Activated naive CD4-positive, alpha-beta T cell treated with anti-CD3 and anti-CD28 coated beads, Interleukin-2, amount 50 U/mL, for 24 hours (primary cell): Measurements from ENCODE around the gene DOCK4.

Source experiments
- H3K27ac Mint-ChIP-seq: one replicate; pipeline ENCODE4 v1.8.0; 2021; ENCODE audit warnings: mild to moderate bottlenecking, mixed read lengths
- H3K27me3 Mint-ChIP-seq: one replicate; pipeline ENCODE4 v1.8.0; 2021; ENCODE audit warnings: mixed read lengths
- H3K36me3 Mint-ChIP-seq: one replicate; pipeline ENCODE4 v1.8.0; 2021; ENCODE audit warnings: mixed read lengths
- H3K4me1 Mint-ChIP-seq: one replicate; pipeline ENCODE4 v1.8.0; 2021; ENCODE audit warnings: mixed read lengths
- H3K4me3 Mint-ChIP-seq: one replicate; pipeline ENCODE4 v1.8.0; 2021; ENCODE audit warnings: mild to moderate bottlenecking, mixed read lengths
- H3K9me3 Mint-ChIP-seq: one replicate; pipeline ENCODE4 v1.8.0; 2021; ENCODE audit warnings: mixed read lengths

Gene DOCK4

GRCh38 chr7:112226701-112227276 lies 20.6 kb upstream of the DOCK4 start:
- H3K9me3 Mint-ChIP-seq: peaks cover 5% of the 10 kb centered on the region

GRCh38 chr7:112225006-112225405 lies 18.8 kb upstream of the DOCK4 start:
- H3K9me3 Mint-ChIP-seq: peaks cover 5% of the 10 kb centered on the region
- no peak overlapping the region for H3K27ac Mint-ChIP-seq
- H3K4me1 Mint-ChIP-seq: peaks cover 58% of the 10 kb centered on the region
- no peaks in the 10 kb centered on the region for H3K27me3 Mint-ChIP-seq
- H3K4me3 Mint-ChIP-seq: no peak overlapping the region
- peaks cover 22% of the 10 kb centered on the region for H3K36me3 Mint-ChIP-seq

More at GRCh38 chr7:112226701-112227276, 20.6 kb upstream of the DOCK4 start:
- H3K36me3 Mint-ChIP-seq: peaks cover 21% of the 10 kb centered on the region
- H3K27ac Mint-ChIP-seq: no peak overlapping the region
- no peaks in the 10 kb centered on the region for H3K27me3 Mint-ChIP-seq
- no peak overlapping the region for H3K4me3 Mint-ChIP-seq
- peaks cover 62% of the 10 kb centered on the region for H3K4me1 Mint-ChIP-seq

GRCh38 chr7:112224186-112224585 lies 18.0 kb upstream of the DOCK4 start:
- no peak overlapping the region for H3K27ac Mint-ChIP-seq
- no peaks in the 10 kb centered on the region for H3K27me3 Mint-ChIP-seq
- peaks cover 23% of the 10 kb centered on the region for H3K36me3 Mint-ChIP-seq
- H3K9me3 Mint-ChIP-seq: peaks cover 5% of the 10 kb centered on the region
- no peak overlapping the region for H3K4me3 Mint-ChIP-seq
- H3K4me1 Mint-ChIP-seq: peaks cover 52% of the 10 kb centered on the region

- no peak overlapping the region for H3K4me3 Mint-ChIP-seq
- H3K27ac Mint-ChIP-seq: no peak overlapping the region
- peaks cover 5% of the 10 kb centered on the region for H3K9me3 Mint-ChIP-seq
- peaks cover 23% of the 10 kb centered on the region for H3K36me3 Mint-ChIP-seq
- H3K4me1 Mint-ChIP-seq: peaks cover 51% of the 10 kb centered on the region
- H3K27me3 Mint-ChIP-seq: no peaks in the 10 kb centered on the region
Measured at GRCh38 chr7:112223310-112223709, 17.1 kb upstream of the DOCK4 start.

- peaks cover 19% of the 10 kb centered on the region for H3K36me3 Mint-ChIP-seq
- H3K27me3 Mint-ChIP-seq: no peaks in the 10 kb centered on the region
- H3K4me1 Mint-ChIP-seq: peaks cover 54% of the 10 kb centered on the region
- H3K27ac Mint-ChIP-seq: no peak overlapping the region
- no peaks in the 10 kb centered on the region for H3K9me3 Mint-ChIP-seq
- H3K4me3 Mint-ChIP-seq: no peak overlapping the region
Measured at GRCh38 chr7:112220877-112221434, 14.8 kb upstream of the DOCK4 start.

GRCh38 chr7:112215787-112216186 lies 9.6 kb upstream of the DOCK4 start:
- no peaks in the 10 kb centered on the region for H3K27me3 Mint-ChIP-seq
- no peak overlapping the region for H3K27ac Mint-ChIP-seq
- H3K9me3 Mint-ChIP-seq: no peaks in the 10 kb centered on the region
- H3K36me3 Mint-ChIP-seq: peaks cover 10% of the 10 kb centered on the region
- peaks cover 64% of the 10 kb centered on the region for H3K4me1 Mint-ChIP-seq
- no peak overlapping the region for H3K4me3 Mint-ChIP-seq

- no peaks in the 10 kb centered on the region for H3K27me3 Mint-ChIP-seq
- peaks cover 10% of the 10 kb centered on the region for H3K36me3 Mint-ChIP-seq
- no peak overlapping the region for H3K4me3 Mint-ChIP-seq
- peaks cover 61% of the 10 kb centered on the region for H3K4me1 Mint-ChIP-seq
- no peaks in the 10 kb centered on the region for H3K9me3 Mint-ChIP-seq
- no peak overlapping the region for H3K27ac Mint-ChIP-seq
Measured at GRCh38 chr7:112214883-112215282, 8.7 kb upstream of the DOCK4 start.

- peaks cover 60% of the 10 kb centered on the region for H3K4me1 Mint-ChIP-seq
- H3K4me3 Mint-ChIP-seq: no peak overlapping the region
- H3K27me3 Mint-ChIP-seq: no peaks in the 10 kb centered on the region
- no peak overlapping the region for H3K27ac Mint-ChIP-seq
- H3K36me3 Mint-ChIP-seq: peaks cover 7% of the 10 kb centered on the region
- H3K9me3 Mint-ChIP-seq: no peaks in the 10 kb centered on the region
Measured at GRCh38 chr7:112214268-112214667, 8.1 kb upstream of the DOCK4 start.

- Mint-ChIP-seq H3K4me3 (no peak overlapping the region), H3K4me1 (peaks cover 60% of the 10 kb centered on the region), H3K27me3 (no peaks in the 10 kb centered on the region), H3K27ac (no peak overlapping the region), H3K9me3 (no peaks in the 10 kb centered on the region), H3K36me3 (peaks cover 5% of the 10 kb centered on the region)
Measured at GRCh38 chr7:112213735-112214134, 7.5 kb upstream of the DOCK4 start.

GRCh38 chr7:112212571-112212970 lies 6.4 kb upstream of the DOCK4 start:
- H3K4me3 Mint-ChIP-seq: no peak overlapping the region
- H3K27me3 Mint-ChIP-seq: no peaks in the 10 kb centered on the region
- H3K9me3 Mint-ChIP-seq: no peaks in the 10 kb centered on the region
- H3K4me1 Mint-ChIP-seq: peaks cover 56% of the 10 kb centered on the region
- peaks cover 5% of the 10 kb centered on the region for H3K36me3 Mint-ChIP-seq
- H3K27ac Mint-ChIP-seq: no peak overlapping the region

- Mint-ChIP-seq H3K9me3 (no peaks in the 10 kb centered on the region), H3K36me3 (peaks cover 5% of the 10 kb centered on the region), H3K4me3 (no peak overlapping the region), H3K4me1 (peaks cover 55% of the 10 kb centered on the region), H3K27me3 (no peaks in the 10 kb centered on the region), H3K27ac (no peak overlapping the region)
Measured at GRCh38 chr7:112211348-112211907, 5.2 kb upstream of the DOCK4 start.

- Mint-ChIP-seq H3K4me3 (peak overlapping the region; percentile 99), H3K9me3 (no peaks in the 10 kb centered on the region), H3K36me3 (peaks cover 2% of the 10 kb centered on the region), H3K27ac (no peak overlapping the region), H3K4me1 (peaks cover 53% of the 10 kb centered on the region), H3K27me3 (peaks cover 18% of the 10 kb centered on the region)
Measured at GRCh38 chr7:112207765-112208164, 1.6 kb upstream of the DOCK4 start.

GRCh38 chr7:112206991-112207592 lies 893 bp upstream of the DOCK4 start:
- Mint-ChIP-seq H3K27me3 (peaks cover 20% of the 10 kb centered on the region), H3K36me3 (peaks cover 2% of the 10 kb centered on the region), H3K27ac (peak overlapping the region; percentile 94), H3K9me3 (no peaks in the 10 kb centered on the region), H3K4me3 (peak overlapping the region; percentile 99), H3K4me1 (peaks cover 49% of the 10 kb centered on the region)

GRCh38 chr7:112205343-112206237 lies 609 bp downstream of the DOCK4 start:
- peaks cover 33% of the 10 kb centered on the region for H3K27me3 Mint-ChIP-seq
- H3K27ac Mint-ChIP-seq: peak overlapping the region; percentile 51
- H3K9me3 Mint-ChIP-seq: no peaks in the 10 kb centered on the region
- H3K36me3 Mint-ChIP-seq: peaks cover 2% of the 10 kb centered on the region
- H3K4me1 Mint-ChIP-seq: peaks cover 39% of the 10 kb centered on the region
- H3K4me3 Mint-ChIP-seq: peak overlapping the region; percentile 99

- Mint-ChIP-seq H3K27me3 (peaks cover 38% of the 10 kb centered on the region), H3K4me3 (peak overlapping the region; percentile 99), H3K4me1 (peaks cover 39% of the 10 kb centered on the region), H3K27ac (peak overlapping the region; percentile 17), H3K36me3 (peaks cover 2% of the 10 kb centered on the region), H3K9me3 (no peaks in the 10 kb centered on the region)
Measured at GRCh38 chr7:112204499-112205342, 1.5 kb downstream of the DOCK4 start.
